Activated gamma-delta T cell treated with Interleukin-2 at 50 U/mL for 16 hours (primary cell): ENCODE results near the gene OGT.

ENCODE experiments used
- DNase-seq: peaks from one replicate; pipeline ENCODE4 v3.0.0-alpha.2; 2020

The OGT gene

GRCh38 chrX:71625471-71625870 is 92.6 kb downstream of the OGT start:
- DNase-seq = no peak
